Neural cell (in vitro differentiated cells): Measurements from ENCODE around the gene IL19.

Experiments used
- CTCF ChIP-seq: fragments of 450-650 bp; IDR thresholded peaks from 2 replicates; pipeline ENCODE4 v1.5.1; 2014; ENCODE audit warnings: antibody characterized with exemption, mild to moderate bottlenecking, moderate library complexity; ENCODE audit not compliant: poor library complexity, severe bottlenecking
- EP300 ChIP-seq: fragments of 450-650 bp; conservative IDR thresholded peaks from 2 replicates; pipeline ENCODE4 v1.6.1; 2014; ENCODE audit warnings: antibody characterized with exemption, mild to moderate bottlenecking, moderate library complexity; ENCODE audit not compliant: poor library complexity, severe bottlenecking
- EZH2 ChIP-seq: fragments of 200-600, 300-800 bp; shearing (Covaris generic), sonication (generic); IDR thresholded peaks from 2 replicates; pipeline ENCODE4 v1.6.1; 2014; ENCODE audit warnings: antibody characterized with exemption, low read length, borderline replicate concordance, mild to moderate bottlenecking; ENCODE audit not compliant: insufficient read depth, poor library complexity, severe bottlenecking
- MXI1 ChIP-seq: fragments of 450-650 bp; conservative IDR thresholded peaks from 2 replicates; pipeline ENCODE4 v1.6.1; 2014; ENCODE audit warnings: antibody characterized with exemption, mild to moderate bottlenecking; ENCODE audit not compliant: poor library complexity, severe bottlenecking
- POLR2AphosphoS5 ChIP-seq: IDR thresholded peaks from 2 replicates; pipeline ENCODE4 v1.6.1; 2012
- RAD21 ChIP-seq: fragments of 450-650 bp; conservative IDR thresholded peaks from 2 replicates; pipeline ENCODE4 v1.6.1; 2014; ENCODE audit warnings: antibody characterized with exemption, mild to moderate bottlenecking, moderate library complexity
- REST ChIP-seq: IDR thresholded peaks from 2 replicates; pipeline ENCODE4 v1.6.1; 2012; ENCODE audit warnings: borderline replicate concordance
- SMC3 ChIP-seq: fragments of 450-650 bp; conservative IDR thresholded peaks from 2 replicates; pipeline ENCODE4 v1.6.1; 2014; ENCODE audit warnings: antibody characterized with exemption, mild to moderate bottlenecking, moderate library complexity; ENCODE audit not compliant: poor library complexity
- TAF1 ChIP-seq: IDR thresholded peaks from 2 replicates; pipeline ENCODE4 v1.6.1; 2012; ENCODE audit warnings: low read depth

- no peak for TF ChIP-seq RAD21
- TF ChIP-seq SMC3 = no peak
- no peak for TF ChIP-seq EZH2
- no peak for TF ChIP-seq CTCF
- no peak for TF ChIP-seq POLR2AphosphoS5
- no peak for TF ChIP-seq REST
- TF ChIP-seq EP300 = no peak
- TF ChIP-seq MXI1 = no peak
- no peak for TF ChIP-seq TAF1
These were observed 26.4 kb downstream of the IL19 start for GRCh38 chr1:206796981-206797402.
